Endodermal cell (in vitro differentiated cells): ENCODE measurements around the gene ZFYVE27. TPM values are rescaled to one million over a fixed set of nuclear protein-coding genes. Genes with fewer than 3 reads are reported as not detected.

ENCODE experiments used
- DNase-seq: peaks from one replicate; pipeline ENCODE4 v3.0.0-alpha.2; 2017
- H3K27ac ChIP-seq: 2 replicates; pipeline ENCODE4 v1.5.1; 2013; ENCODE audit warnings: mild to moderate bottlenecking, low read depth, low read length, moderate library complexity
- H3K27me3 ChIP-seq: 2 replicates; pipeline ENCODE4 v1.6.1; 2013; ENCODE audit warnings: mild to moderate bottlenecking, low read length, moderate library complexity; ENCODE audit not compliant: insufficient read depth, control insufficient read depth, poor library complexity, severe bottlenecking
- H3K36me3 ChIP-seq: 2 replicates; pipeline ENCODE4 v1.7.0; 2013; ENCODE audit warnings: mild to moderate bottlenecking, low read length, moderate library complexity; ENCODE audit not compliant: control insufficient read depth, insufficient read depth
- H3K4me1 ChIP-seq: one replicate; pipeline ENCODE4 v1.7.0; 2013; ENCODE audit warnings: low read length; ENCODE audit not compliant: control insufficient read depth, insufficient read depth
- H3K4me3 ChIP-seq: 2 replicates; pipeline ENCODE4 v1.5.1; 2013; ENCODE audit warnings: mild to moderate bottlenecking, low read length, moderate library complexity
- H3K9ac ChIP-seq: 2 replicates; pipeline ENCODE4 v1.6.1; 2013; ENCODE audit warnings: mild to moderate bottlenecking, low read length, moderate library complexity; ENCODE audit not compliant: poor library complexity, severe bottlenecking; ENCODE audit errors: extremely low read depth
- H3K9me3 ChIP-seq: 2 replicates; pipeline ENCODE4 v1.6.1; 2013; ENCODE audit warnings: mild to moderate bottlenecking, low read length, moderate library complexity; ENCODE audit not compliant: control insufficient read depth
- H3K27ac Mint-ChIP-seq: 2 replicates; pipeline ENCODE4 v1.8.0; 2020; ENCODE audit warnings: mixed read lengths
- H3K27me3 Mint-ChIP-seq: 2 replicates; pipeline ENCODE4 v1.8.0; 2021; ENCODE audit warnings: mild to moderate bottlenecking, mixed read lengths; ENCODE audit not compliant: insufficient read depth
- H3K36me3 Mint-ChIP-seq: 2 replicates; pipeline ENCODE4 v1.8.0; 2020; ENCODE audit warnings: low read depth, mixed read lengths
- H3K4me1 Mint-ChIP-seq: 2 replicates; pipeline ENCODE4 v1.8.0; 2020; ENCODE audit warnings: mixed read lengths
- H3K4me3 Mint-ChIP-seq: 2 replicates; pipeline ENCODE4 v1.8.0; 2020; ENCODE audit warnings: mild to moderate bottlenecking, moderate library complexity, mixed read lengths
- H3K9me3 Mint-ChIP-seq: 2 replicates; pipeline ENCODE4 v1.8.0; 2020; ENCODE audit warnings: mild to moderate bottlenecking, mixed read lengths
- CTCF ChIP-seq: fragments of 200-600 bp; sonication (generic); conservative IDR thresholded peaks from 2 replicates; pipeline ENCODE4 v1.5.0; 2021; ENCODE audit warnings: antibody characterized with exemption, mild to moderate bottlenecking
- WGBS, 2 experiments: methylation state at CpG; one replicate each; pipeline versions ENCODE4 v1.1.5 to v1.1.7; 2013; ENCODE audit warnings: missing lambda C conversion rate in 2 of 2, mixed read lengths in 1 of 2; ENCODE audit not compliant: insufficient coverage in 1 of 2, insufficient read length in 1 of 2; 5-methylcytosine and 5-hydroxymethylcytosine counted together
- total RNA-seq, 2 donors: library from RNA; stranded (reverse); fragmentation: NEBNext Ultra II Directional in 1 of 2; extraction: Animal tissue kit (Norgen Biotek cat#: 25700) in 1 of 2; gene quantifications; 2 replicates in 1 of 2; 3 replicates in 1 of 2; pipeline ENCODE4 v1.2.1, GENCODE V29; 2021

ZFYVE27 gene
- total RNA-seq, 2 donors from 2014 or later: 33.5 to 36.3 TPM

GRCh38 chr10:97789770-97790397 is 53.0 kb downstream of the ZFYVE27 start:
- peaks cover 3% of the 10 kb centered on the region for H3K4me1 ChIP-seq
- H3K27ac ChIP-seq: no peak overlapping the region

GRCh38 chr10:97791824-97792721 is 55.1 kb downstream of the ZFYVE27 start:
- 41 to 45% methylated on average over 5 to 13 of the region's 13 CpGs for WGBS, 2 experiments
- Histone ChIP-seq H3K9me3 (no peaks in the 10 kb centered on the region), H3K9ac (no peak overlapping the region), H3K4me3 (no peak overlapping the region), H3K36me3 (no peaks in the 10 kb centered on the region), H3K4me1 (peaks cover 3% of the 10 kb centered on the region), H3K27me3 (no peaks in the 10 kb centered on the region), H3K27ac (no peak overlapping the region)
- no peak overlapping the region for H3K4me3 Mint-ChIP-seq
- no peaks in the 10 kb centered on the region for H3K36me3 Mint-ChIP-seq
- no peaks in the 10 kb centered on the region for H3K9me3 Mint-ChIP-seq
- TF ChIP-seq CTCF: peak; percentile 94
- H3K4me1 Mint-ChIP-seq: peaks cover 26% of the 10 kb centered on the region
- peak; percentile 95 for DNase-seq
- peaks cover 8% of the 10 kb centered on the region for H3K27me3 Mint-ChIP-seq
- H3K27ac Mint-ChIP-seq: no peak overlapping the region

More at GRCh38 chr10:97789770-97790397, 53.0 kb downstream of the ZFYVE27 start:
- H3K4me3 Mint-ChIP-seq: no peak overlapping the region
- peaks cover 15% of the 10 kb centered on the region for H3K27me3 Mint-ChIP-seq
- Histone ChIP-seq H3K4me3 (no peak overlapping the region), H3K36me3 (no peaks in the 10 kb centered on the region), H3K9ac (no peak overlapping the region), H3K9me3 (no peaks in the 10 kb centered on the region), H3K27me3 (no peaks in the 10 kb centered on the region)
- H3K27ac Mint-ChIP-seq: no peak overlapping the region
- no peaks in the 10 kb centered on the region for H3K36me3 Mint-ChIP-seq
- DNase-seq: no peak
- no peak for TF ChIP-seq CTCF
- peaks cover 42% of the 10 kb centered on the region for H3K4me1 Mint-ChIP-seq
- no peaks in the 10 kb centered on the region for H3K9me3 Mint-ChIP-seq
- 93 to 94% methylated on average over 3 to 6 of the region's 6 CpGs for WGBS, 2 experiments

GRCh38 chr10:97795886-97796285 is 59.0 kb downstream of the ZFYVE27 start:
- no peak overlapping the region for H3K27ac ChIP-seq
- H3K9me3 Mint-ChIP-seq: peaks cover 18% of the 10 kb centered on the region
- H3K36me3 Mint-ChIP-seq: no peaks in the 10 kb centered on the region
- no peak overlapping the region for H3K27ac Mint-ChIP-seq
- peaks cover 18% of the 10 kb centered on the region for H3K9me3 ChIP-seq
- TF ChIP-seq CTCF: peak; percentile 66
- no peaks in the 10 kb centered on the region for H3K27me3 ChIP-seq
- peaks cover 18% of the 10 kb centered on the region for H3K27me3 Mint-ChIP-seq
- WGBS, 2 experiments: 52 to 64% methylated on average over 3 to 4 of the region's 4 CpGs
- no peaks in the 10 kb centered on the region for H3K36me3 ChIP-seq
- DNase-seq: peak; percentile 72
- H3K4me3 ChIP-seq: no peak overlapping the region
- no peak overlapping the region for H3K9ac ChIP-seq
- no peaks in the 10 kb centered on the region for H3K4me1 ChIP-seq
- peaks cover 12% of the 10 kb centered on the region for H3K4me1 Mint-ChIP-seq
- no peak overlapping the region for H3K4me3 Mint-ChIP-seq
